Lower leg skin (tissue), 4 donors: ENCODE results near the gene RNU1-1. TPM values are rescaled to one million over a fixed set of nuclear protein-coding genes. Genes with fewer than 3 reads are reported as not detected.
"Not testable (repeated sequence)": the region's sequence is repeated elsewhere in the genome, so short reads cannot be mapped to it uniquely, and the experiment has no call there.

Source experiments
- DNase-seq, 2 donors: peaks; one replicate each; pipeline ENCODE4 v3.0.0-alpha.2; 2019; ENCODE audit warnings: low spot score in 2 of 2
- H3K4me3 ChIP-seq: fragments of 200-600 bp; sonication (generic); 2 replicates; pipeline ENCODE4 v1.5.1; 2017; ENCODE audit warnings: mild to moderate bottlenecking, low read depth; ENCODE audit not compliant: poor library complexity, severe bottlenecking
- POLR2A ChIP-seq, 2 donors: fragments of 450-650 bp; IDR thresholded peaks; one replicate each; pipeline ENCODE4 v1.6.1; 2016 to 2017; ENCODE audit warnings: antibody characterized with exemption in 2 of 2, mild to moderate bottlenecking in 1 of 2, moderate library complexity in 1 of 2
- WGBS, 2 donors: methylation state at CpG; one replicate each; pipeline ENCODE4 v1.1.5; 2018; 5-methylcytosine and 5-hydroxymethylcytosine counted together
- intact Hi-C: fragments of 100-400 bp; cut with DNase I; formaldehyde crosslinking; loops from one replicate; pipeline ENCODE4 v1.15.0; 2023; ENCODE audit warnings: low total_unique reads
- total RNA-seq, 4 donors: library from RNA; depleted of rRNA; stranded (reverse); fragments of >200 nt; gene quantifications; one replicate each; pipeline ENCODE4 v1.1.0, GENCODE V29; 2016
- TF ChIP-seq, protein P1 (sequence below), 3 donors: fragments of 450-650 bp; IDR thresholded peaks; one replicate each; pipeline ENCODE4 v1.5.1; 2016; ENCODE audit warnings: antibody characterized with exemption in 3 of 3, mild to moderate bottlenecking in 3 of 3, moderate library complexity in 2 of 3

The RNU1-1 gene
- total RNA-seq, 4 donors from 2014 or later, result under 0.01 TPM; not detected in 1

DNA sequence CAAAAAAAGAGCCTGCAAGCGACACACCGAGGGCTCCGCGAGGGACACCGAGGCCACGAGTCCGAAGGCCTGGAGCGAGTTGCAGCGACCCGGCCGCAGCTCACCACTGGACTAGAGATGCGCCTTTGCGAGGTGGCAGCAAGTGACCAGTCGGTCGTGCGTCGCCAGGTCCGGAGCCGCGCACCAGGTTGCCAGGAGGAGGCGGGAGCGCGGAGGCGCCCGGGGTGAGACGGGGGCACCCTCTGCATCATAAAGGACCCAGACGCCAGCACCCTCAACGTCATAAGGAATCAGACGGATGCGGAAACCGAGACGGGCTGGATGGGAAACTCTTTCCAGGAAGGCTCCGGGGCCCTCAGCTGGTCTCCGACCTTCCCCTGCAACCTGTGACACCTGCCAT is 21.4 kb upstream of the RNU1-1 start:
- H3K4me3 ChIP-seq, intact Hi-C loops, DNase-seq: not testable (repeated sequence)
- WGBS, 2 donors, result 13 to 33% methylated on average over 18 to 25 of the region's 34 CpGs

DNA sequence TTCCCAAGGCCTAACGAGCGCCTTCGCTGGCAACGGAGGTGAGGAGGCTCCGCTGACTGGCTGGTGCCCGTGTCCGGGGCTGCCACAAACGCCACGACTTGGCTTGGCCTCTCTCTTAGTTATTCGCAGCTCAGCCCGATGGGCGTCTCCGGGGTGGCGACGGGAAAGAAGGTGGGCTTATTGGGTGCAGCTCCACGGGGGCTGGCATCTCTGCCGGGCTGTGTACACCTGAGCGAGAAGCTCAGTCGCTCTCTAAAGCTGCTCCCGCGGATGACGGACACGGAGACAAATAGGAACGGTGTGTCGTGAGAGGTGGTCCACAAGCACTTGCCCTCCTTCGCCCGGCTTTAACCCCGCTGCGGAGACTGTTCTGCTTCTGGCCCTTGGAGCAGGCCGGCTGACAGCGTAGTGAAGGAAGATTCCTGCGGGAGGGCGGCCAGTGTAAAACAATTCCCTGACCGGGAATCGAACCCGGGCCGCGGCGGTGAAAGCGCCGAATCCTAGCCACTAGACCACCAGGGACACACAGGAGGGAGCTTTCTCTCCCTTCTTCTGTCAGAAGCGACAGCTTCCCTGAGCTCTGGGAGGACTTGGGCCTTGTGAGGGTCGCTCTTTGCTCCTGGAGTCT is 20.9 kb upstream of the RNU1-1 start:
- H3K4me3 ChIP-seq, intact Hi-C loops: not testable (repeated sequence)
- DNase-seq, result peak in 1 of 2 donors; percentile 95
- 8 to 13% methylated on average over 23 to 26 of the region's 43 CpGs for WGBS, 2 donors

DNA sequence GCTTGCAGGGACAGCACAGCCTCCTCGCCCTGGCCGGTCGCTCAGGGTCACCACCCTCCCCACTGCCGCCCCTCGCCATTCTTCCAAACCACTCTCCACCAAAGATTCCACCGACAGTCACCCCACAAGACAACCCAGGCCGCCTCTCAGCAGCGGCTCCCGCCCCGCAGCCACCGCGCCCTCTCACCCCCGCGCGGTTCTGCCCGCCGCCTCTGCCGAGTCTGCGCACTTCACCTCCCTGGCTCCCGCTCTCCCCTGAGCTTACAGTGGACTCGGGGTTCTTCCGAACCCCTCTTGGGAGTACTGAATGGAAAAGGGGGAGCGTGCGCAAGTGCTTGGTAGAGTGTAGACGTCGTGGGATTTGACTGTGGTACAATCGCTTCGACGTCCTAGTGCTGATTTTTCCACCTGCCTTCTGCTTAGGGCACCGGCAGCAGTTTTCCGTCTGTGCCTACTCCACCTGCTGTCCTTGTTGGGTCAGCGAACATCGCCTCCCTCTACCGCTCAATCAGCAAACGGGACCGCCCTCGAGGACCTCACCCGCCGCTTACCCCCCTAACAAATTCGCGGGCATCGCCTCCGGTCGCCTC is 20.2 kb upstream of the RNU1-1 start:
- intact Hi-C loops, DNase-seq, H3K4me3 ChIP-seq: not testable (repeated sequence)
- 9 to 20% methylated on average over 30 to 42 of the region's 44 CpGs for WGBS, 2 donors

DNA sequence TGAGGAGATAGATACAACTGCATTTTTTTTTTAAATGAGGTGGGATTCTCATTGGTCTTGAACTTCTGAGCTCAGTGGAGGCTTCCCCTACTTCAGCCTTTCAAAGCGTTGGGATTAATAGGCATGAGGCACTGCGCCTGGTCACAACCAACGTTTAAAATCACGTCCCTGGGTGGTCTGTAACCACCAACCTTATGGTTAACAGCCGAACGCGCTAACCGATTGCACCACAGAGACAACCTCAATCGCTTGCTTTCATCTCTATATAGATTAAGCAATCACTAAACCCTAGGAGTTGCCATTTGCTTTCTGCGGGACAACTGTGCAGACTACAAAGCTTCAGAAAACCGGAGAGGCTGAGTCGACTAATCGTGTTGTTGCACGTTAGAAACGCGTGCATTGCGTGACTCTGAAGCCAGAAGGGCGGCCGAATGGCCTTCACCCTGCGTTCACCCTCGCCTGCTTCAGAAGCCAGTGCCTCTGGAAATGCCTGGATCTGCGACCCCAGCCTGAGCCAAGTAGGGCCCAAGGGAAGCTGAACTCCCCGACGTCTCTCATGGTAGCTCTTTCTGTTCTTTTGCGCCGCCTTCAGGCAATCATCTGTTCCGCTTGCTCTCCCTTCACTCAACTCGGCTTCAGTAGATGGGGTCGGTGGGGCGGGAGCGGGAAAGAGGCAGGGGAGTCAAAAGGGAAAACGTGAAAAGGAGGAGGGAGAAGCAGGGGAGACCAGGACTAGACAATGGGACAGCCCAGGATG is 18.3 kb upstream of the RNU1-1 start:
- intact Hi-C loops, DNase-seq, H3K4me3 ChIP-seq: not testable (repeated sequence)
- 23 to 32% methylated on average over 32 of the region's 32 CpGs for WGBS, 2 donors

DNA sequence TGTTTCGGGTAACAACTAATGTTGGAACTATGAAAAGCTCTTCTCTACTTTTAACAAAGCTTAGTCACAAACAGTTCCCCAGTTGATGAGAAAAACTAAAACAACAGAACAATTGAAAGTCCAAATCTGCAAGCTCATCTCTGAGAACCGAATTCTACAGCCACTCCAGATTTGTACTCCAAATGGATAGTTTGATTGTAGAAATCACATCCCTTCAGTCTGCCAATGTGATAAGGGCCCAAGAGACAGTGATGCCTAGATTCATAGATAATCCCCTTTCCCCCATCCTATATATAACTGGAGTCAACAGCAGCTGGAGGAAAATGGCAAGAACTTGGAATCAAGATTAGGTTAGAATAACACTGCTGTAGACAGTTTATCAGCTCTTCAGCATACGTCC is 14.3 kb upstream of the RNU1-1 start:
- DNase-seq, intact Hi-C loops, H3K4me3 ChIP-seq: not testable (repeated sequence)
- WGBS, 2 donors, result 87 to 91% methylated on average over 3 of the region's 3 CpGs

DNA sequence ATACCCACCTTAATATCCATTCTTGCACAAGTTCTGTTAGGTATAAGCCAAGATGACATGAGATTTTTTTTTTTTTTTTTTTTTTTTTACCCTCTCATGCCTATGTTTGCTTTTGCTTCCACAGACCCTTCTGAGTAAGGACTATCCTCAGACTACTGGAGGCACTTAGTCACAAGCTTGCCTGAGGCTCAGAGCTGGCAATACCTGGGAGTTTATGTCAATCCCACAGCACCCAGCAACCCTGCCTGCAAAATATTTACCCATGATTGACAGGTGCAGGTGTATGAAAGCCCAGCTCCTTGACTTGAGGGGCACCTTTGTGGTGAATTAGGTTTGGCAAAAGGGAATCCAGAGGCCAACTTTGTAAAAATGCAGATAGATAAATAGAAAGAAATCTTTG is 11.7 kb upstream of the RNU1-1 start:
- intact Hi-C loops, DNase-seq, H3K4me3 ChIP-seq: not testable (repeated sequence)

DNA sequence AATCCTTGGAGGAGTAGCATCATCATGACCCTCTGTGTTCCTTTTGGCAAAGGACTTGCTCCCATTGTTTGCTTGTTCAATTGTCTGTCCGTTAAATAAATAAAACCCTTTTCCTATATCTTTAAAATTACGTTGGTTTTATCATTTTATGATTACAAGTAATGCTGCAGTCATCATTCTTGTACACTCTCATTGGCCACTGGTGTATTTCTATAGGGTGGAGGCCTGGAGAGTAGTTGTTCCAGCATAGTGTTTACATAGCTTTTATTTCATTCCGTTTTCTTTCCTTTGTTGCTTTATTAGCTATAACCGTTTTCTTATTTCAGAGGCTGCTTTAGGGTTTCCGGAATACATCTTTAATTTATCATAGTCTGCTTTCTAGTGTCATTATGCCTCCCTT is 7.6 kb upstream of the RNU1-1 start:
- H3K4me3 ChIP-seq, DNase-seq, intact Hi-C loops: not testable (repeated sequence)
- WGBS, 2 donors, result 77 to 82% methylated on average over 5 of the region's 5 CpGs

DNA sequence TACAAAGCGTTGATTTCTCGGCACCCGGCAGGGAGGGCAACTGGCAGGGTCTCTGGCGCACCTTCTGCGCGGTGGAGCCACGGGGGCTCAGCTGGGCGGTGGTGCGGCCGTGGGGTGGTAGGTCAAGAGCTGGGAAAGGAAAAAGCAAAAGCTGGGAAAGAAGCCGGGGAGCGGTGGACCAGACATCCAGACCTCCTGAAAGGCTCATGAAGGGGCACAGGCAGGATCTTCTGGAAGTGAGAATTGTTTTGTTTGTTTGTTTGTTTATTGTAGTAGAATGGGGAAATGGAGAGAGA is 7.2 kb upstream of the RNU1-1 start:
- DNase-seq, result no peak
- intact Hi-C loops, result no loop called here
- H3K4me3 ChIP-seq, result no peak overlapping the region
- TF ChIP-seq POLR2A (IDR thresholded peaks at IDR 0.05), result no peak
- TF ChIP-seq, protein P1, sequence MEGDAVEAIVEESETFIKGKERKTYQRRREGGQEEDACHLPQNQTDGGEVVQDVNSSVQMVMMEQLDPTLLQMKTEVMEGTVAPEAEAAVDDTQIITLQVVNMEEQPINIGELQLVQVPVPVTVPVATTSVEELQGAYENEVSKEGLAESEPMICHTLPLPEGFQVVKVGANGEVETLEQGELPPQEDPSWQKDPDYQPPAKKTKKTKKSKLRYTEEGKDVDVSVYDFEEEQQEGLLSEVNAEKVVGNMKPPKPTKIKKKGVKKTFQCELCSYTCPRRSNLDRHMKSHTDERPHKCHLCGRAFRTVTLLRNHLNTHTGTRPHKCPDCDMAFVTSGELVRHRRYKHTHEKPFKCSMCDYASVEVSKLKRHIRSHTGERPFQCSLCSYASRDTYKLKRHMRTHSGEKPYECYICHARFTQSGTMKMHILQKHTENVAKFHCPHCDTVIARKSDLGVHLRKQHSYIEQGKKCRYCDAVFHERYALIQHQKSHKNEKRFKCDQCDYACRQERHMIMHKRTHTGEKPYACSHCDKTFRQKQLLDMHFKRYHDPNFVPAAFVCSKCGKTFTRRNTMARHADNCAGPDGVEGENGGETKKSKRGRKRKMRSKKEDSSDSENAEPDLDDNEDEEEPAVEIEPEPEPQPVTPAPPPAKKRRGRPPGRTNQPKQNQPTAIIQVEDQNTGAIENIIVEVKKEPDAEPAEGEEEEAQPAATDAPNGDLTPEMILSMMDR (IDR thresholded peaks at IDR 0.05), result no peak
- 66 to 67% methylated on average over 12 of the region's 12 CpGs for WGBS, 2 donors

DNA sequence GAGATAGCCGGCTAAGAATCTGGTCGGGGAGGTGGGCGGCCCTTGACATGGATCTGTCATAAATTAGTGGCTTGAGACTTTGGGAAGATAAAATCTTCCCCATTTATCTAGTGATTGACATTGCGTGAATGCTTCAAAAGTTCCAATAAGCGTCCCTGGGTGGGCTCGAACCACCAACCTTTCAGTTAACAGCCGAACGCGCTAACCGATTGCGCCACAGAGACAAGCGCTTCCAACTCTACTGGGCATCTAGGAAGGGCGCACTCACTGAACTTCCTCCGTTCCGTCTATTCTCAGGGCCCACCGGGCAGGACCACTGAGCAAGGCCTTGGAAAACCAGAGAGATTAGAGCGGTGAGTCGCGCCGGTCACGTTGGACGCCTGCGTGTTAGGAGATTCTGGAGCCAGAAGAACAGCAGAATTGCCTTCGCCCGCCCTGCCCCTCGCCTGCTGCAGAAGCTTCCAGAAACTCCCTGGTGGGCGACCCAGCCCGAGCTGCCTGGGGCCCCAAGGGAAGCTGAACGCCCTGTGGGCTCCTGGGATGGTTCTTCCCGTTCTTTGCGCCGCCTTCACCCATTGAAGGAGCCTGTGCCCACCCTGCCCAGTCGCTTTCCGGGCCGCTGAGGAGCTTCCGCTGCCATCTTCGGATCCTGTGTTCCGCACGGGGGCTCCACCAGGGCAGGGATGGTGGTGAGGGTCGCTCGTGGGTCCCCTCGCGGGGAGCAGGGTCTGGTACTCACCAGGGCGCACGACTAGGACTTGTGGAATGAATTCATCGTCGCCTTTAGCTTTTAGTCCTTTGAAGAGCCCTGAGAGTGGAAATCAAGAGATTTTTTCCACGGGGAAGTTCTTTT is 6.6 kb upstream of the RNU1-1 start:
- DNase-seq, intact Hi-C loops, H3K4me3 ChIP-seq: not testable (repeated sequence)
- WGBS, 2 donors, result 43% methylated on average over 35 to 39 of the region's 48 CpGs

DNA sequence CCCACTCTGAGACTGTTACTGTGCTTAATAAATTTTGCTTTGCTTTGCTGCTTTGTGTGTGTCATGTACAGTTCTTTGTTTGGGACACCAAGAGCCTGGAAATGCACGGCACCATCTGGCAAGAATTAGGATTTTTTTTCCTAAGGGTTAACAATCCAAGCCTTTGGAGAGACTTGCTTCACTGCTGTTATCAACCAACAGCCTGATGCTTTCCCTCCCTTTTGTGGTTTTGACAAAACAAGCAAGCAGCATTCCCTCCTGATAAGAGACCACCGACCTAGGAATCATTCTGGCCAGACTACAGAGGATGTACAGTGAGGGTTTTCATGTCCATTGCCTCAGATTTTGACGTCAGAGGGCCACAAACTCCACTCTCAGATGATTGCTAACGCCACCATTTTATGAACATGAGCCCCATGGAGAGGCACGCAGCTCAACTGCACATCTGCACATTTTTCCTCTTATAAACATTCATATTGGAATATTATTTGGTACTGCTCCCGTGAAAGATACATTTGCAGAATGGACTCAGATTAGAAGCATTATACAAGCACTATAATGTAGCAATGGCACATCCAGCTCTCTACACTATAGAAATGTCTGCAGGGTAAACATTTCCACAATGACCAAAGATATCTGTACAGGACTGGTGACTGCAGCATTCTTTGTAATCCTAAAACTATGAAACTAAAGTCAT is 5.3 kb upstream of the RNU1-1 start:
- intact Hi-C loops, DNase-seq: not testable (repeated sequence)
- WGBS, 2 donors, result 57 to 61% methylated on average over 6 of the region's 6 CpGs

DNA sequence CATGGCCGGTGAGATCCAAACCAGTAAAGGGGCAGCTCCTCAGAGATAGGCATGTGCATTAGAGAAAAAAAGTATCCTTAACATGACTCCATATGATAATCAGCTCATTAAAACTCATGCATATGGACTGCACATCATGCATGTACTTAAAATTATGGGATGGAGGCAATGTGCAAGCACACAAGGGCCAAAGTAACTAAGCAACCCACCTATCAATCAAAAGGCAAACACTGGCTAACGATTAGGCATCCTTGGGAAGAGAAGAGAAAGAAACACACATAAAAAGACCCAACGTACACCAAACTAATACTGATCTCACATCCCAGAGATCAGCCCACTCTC is 4.8 kb upstream of the RNU1-1 start:
- H3K4me3 ChIP-seq, DNase-seq, intact Hi-C loops: not testable (repeated sequence)
- 57 to 68% methylated on average over 3 of the region's 3 CpGs for WGBS, 2 donors

More for the DNA sequence above, 5.3 kb upstream of the RNU1-1 start:
- H3K4me3 ChIP-seq, result not testable (repeated sequence)

DNA sequence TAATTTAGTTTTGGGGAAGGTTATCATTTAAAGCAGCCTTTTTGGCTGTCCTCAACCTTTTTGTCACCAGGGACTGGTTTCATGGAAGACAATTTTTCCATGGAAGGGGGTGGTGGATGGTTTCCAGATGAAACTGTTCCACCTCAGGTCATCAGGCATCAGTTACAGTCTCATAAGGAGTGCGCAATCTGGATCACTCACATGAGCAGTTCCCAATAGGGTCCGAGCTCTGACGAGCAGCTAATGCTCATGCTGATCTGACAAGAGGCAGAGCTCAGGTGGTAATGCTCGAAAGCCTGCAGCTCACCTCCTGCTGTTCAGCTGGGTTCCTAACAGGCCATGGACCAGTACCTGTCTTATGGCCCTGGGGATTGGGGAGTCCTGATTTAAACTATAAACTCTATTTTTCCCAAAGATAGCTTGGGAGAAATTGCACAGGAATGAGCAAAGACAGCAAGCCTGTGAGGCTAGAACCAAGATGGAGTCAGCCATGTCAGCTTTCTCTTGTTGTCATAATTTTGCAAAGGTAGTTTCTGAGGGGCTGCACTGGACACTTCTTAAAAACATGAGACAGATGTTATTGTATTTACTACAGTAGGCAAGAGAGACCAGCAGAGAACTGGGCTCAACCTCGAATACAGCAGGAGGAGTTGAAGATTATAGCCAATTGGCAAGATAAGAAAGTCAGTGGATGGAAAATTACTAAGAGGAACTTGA is 2.8 kb upstream of the RNU1-1 start:
- 68 to 84% methylated on average over 5 of the region's 5 CpGs for WGBS, 2 donors
- DNase-seq, H3K4me3 ChIP-seq, intact Hi-C loops: not testable (repeated sequence)
